ENCODE measurements around the gene RAB42. TPM values are rescaled to one million over a fixed set of nuclear protein-coding genes. Genes with fewer than 3 reads are reported as not detected.
"Not testable (repeated sequence)": the region's sequence is repeated elsewhere in the genome, so short reads cannot be mapped to it uniquely, and the experiment has no call there.

RAB42 gene
- 3.2 and 3.9 TPM in 2 replicates for total RNA-seq

GRCh38 chr1:28591708-28592320 is at the start of gene RAB42:
Gene RAB42 (plus strand): TSS chr1:28592265. CDS start chr1:28592512, 247 bp downstream.
- no peak for DNase-seq (ENCODE audit: low read depth in 2 of 2)

GRCh38 chr1:28545246-28545628 is 46.8 kb upstream of the RAB42 start:
- DNase-seq (ENCODE audit: low read depth in 2 of 2): no peak

GRCh38 chr1:28548318-28548717 is 43.7 kb upstream of the RAB42 start:
- no peak for DNase-seq (ENCODE audit: low read depth in 2 of 2)

DNA sequence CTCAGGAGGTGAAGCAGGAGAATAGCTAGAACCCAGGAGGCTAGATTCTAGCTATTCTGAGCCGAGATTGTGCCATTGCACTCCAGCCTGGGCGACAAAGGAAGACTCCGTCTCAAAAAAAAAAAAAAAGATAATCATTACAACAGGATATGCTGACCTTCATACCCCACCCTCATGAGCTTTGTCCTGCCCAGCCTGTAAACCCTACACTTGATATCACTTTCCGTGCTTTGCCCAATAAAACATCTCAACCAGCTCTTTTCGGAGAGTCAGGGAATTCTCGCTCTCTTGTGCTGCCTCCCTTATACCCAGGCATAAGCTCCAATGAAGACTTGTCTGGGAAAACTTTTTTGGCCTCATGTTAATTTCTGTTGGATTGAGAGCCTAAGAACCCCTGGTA is 40.7 kb upstream of the RAB42 start:
- no peak for DNase-seq (ENCODE audit: low read depth in 2 of 2)

GRCh38 chr1:28552758-28553663 is 39.1 kb upstream of the RAB42 start, which contains the start of gene TRNAU1AP:
Gene TRNAU1AP (plus strand): TSS chr1:28553085. CDS start chr1:28553111, 26 bp downstream.
- peak; percentile 98 for DNase-seq (ENCODE audit: low read depth in 2 of 2)

GRCh38 chr1:28560886-28561285 is 31.2 kb upstream of the RAB42 start:
- DNase-seq (ENCODE audit: low read depth in 2 of 2): no peak

DNA sequence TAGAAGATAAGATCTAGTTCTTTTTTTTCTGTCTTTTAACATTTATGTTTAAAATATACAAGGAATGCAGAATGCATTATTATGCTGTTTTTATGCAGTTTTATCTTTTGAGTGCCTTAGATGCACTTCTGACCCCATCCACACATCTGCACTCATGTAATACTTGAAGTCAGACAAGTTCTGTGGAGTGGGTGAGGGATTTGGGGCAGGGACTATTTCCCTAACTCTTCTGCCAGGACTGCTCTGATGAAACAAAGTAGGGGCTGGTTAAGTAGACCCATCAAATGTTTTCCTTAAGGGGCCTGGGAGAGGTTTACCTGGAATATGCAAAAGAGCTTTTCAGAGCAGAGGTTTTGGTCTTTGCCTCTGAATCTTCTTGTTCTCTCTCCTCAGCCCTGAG is 27.8 kb upstream of the RAB42 start:
- DNase-seq (ENCODE audit: low read depth in 2 of 2): no peak

DNA sequence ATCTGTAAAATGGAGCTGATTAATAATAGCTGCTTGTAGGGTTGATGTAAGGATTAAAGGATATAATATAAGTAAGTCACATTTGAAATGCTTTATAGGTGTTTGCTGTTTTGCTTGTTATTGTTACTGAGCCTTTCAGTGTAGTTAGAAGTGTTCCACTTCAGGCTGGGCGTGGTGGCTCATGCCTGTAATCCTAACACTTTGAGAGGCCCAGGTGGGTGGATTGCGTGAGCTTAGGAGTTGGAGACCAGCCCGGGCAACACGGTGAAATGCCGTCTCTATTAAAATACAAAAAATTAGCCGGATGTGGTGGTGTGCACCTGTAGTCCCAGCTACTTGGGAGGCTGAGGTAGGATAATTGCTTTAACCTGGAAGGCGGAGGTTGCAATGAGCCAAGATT is 27.0 kb upstream of the RAB42 start:
- no peak for DNase-seq (ENCODE audit: low read depth in 2 of 2)

GRCh38 chr1:28565726-28566125 is 26.3 kb upstream of the RAB42 start:
- DNase-seq (ENCODE audit: low read depth in 2 of 2): no peak

GRCh38 chr1:28566931-28567330 is 25.1 kb upstream of the RAB42 start:
- no peak for DNase-seq (ENCODE audit: low read depth in 2 of 2)

DNA sequence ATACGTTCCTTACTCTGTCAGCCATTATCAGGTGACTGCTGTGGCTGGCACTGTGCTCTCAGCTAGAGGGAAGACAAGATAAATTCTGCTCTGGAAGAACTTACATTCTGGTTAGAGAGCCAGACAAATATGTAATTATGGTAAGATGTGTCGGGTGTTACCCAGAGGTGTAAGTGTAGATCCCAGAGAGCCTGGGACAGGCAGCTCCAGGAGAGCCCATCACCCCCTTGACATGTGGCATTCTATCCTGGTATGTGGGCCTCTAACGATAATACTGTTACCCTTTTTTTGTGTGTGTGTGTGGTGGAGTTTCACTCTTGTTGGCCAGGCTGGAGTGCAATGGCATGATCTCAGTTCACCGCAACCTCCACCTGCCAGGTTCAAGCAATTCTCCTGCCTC is 20.2 kb upstream of the RAB42 start:
- no peak for DNase-seq (ENCODE audit: low read depth in 2 of 2)

DNA sequence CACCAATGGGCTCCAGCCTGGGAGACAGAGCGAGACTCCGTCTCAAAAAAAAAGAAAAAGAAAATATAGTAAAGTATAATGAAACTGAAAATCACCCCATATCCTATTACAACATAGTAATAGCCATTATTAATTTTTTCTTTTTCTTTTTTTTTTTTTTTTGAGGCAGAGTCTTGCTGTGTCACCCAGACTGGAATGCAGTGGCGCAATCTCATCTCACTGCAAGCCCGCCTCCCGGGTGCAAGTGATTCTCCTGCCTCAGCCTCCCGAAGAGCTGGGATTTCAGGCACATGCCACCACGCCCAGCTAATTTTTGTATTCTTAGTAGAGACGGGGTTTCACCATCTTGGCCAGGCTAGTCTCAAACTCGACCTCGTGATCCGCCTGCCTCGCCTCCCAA is 19.2 kb upstream of the RAB42 start:
- not testable (repeated sequence) for DNase-seq (ENCODE audit: low read depth in 2 of 2)

DNA sequence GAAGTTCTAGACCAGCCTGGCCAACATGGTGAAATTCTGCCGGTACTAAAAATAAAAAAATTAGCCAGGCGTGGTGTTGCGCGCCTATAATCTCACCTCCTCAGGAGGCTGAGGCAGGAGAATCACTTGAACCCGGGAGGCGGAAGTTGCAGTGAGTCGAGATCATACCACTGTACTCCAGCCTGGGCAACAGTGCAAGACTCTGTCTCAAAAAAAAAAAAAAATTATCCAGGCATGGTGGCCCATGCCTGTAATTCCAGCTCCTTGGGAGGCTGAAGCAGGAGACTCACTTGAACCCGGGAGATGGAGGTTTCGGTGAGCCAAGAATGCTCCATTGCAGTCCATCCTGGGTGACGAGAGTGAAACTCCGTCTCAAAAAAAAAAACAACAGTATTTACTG is 18.5 kb upstream of the RAB42 start:
- no peak for DNase-seq (ENCODE audit: low read depth in 2 of 2)

- DNase-seq (ENCODE audit: low read depth in 2 of 2): no peak
These were observed 14.9 kb upstream of the RAB42 start for GRCh38 chr1:28577052-28577678.

- no peak for DNase-seq (ENCODE audit: low read depth in 2 of 2)
These were observed 14.1 kb upstream of the RAB42 start for GRCh38 chr1:28577738-28578536.

DNA sequence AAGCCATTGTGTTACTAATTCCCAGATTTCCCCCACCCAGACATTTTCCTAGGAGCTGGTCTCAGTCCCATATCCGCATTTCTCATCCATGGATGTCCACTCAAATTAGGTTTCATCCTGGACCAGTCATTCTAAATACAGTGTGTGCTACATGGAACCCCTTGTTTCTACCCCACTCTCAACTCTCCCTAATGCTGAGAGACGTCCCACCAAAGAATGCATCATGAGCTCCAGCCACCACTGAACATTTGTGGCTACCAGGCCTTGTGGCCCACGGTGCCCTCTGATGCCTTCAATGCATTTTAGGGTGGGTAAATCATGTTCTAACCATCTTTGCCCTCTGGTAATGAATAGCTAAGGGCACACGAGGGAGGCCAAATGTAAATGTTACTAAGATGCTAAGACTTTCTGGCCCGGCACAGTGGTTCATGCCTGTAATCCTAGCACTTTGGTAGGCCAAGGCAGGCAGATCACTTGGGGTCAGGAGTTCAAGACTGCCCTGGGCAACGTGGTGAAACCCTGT is 13.3 kb upstream of the RAB42 start:
- no peak for DNase-seq (ENCODE audit: low read depth in 2 of 2)

GRCh38 chr1:28579401-28579800 is 12.7 kb upstream of the RAB42 start:
- no peak for DNase-seq (ENCODE audit: low read depth in 2 of 2)

GRCh38 chr1:28580722-28581530 is 11.1 kb upstream of the RAB42 start:
- DNase-seq (ENCODE audit: low read depth in 2 of 2): peak; percentile 61 to 64

DNA sequence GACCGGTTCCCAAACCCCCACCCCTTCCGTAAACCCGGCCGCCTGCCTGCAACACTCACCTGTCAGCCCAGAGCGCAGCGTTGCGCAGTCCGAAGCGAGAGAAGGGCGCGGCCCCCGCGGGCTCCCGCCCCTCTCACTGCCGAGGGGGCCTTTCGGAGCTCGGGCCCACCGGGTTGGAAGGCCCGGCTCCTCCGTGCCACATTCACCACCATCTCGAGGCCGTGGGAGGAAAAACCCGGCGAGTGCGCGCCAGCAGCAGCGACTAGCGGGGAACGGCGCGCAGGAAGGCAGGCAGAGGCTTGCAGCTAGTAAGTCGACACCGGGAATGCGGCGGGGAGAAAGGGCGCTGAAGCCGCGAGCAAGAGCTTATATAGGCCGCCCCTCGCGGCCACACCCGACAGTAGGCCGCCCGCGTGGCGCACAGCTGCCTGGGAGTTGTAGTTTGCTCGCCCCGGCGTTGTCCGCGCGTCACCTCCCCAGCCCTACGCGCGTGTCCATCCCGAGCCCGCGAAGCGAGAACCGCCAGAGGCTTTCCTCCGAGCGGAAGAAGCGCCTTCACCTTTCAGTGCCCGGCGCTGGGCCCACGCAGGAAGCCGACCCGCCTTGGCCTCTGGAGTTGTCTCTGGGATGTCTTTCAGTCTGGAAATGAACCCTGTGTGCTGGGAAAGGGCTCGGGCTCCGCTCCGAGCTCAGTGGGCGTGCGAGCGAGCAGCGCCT is 10.4 kb upstream of the RAB42 start:
- peak; percentile 96 to 97 for DNase-seq (ENCODE audit: low read depth in 2 of 2)

DNA sequence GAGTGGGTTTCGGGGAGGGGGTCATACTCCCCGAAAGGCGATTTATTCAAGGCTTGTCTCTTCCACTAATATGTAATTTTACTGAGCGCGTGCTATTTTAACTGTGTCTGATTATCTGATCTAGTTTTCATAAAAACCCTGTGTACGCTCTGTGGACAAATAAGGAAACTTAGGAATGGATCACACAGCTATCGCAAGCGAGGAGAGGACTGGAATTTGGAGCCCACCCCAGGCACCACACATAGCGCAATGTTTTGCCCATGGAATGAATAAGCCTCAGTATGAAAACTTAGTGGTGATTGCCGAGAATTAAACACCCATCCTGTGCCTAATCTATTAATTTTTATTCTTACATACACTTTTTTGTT is 9.8 kb upstream of the RAB42 start:
- DNase-seq (ENCODE audit: low read depth in 2 of 2): peak; percentile 30 to 40

Measured in lung microvascular endothelial cell (primary cell).